ENCODE measurements around the gene SMOC1.

The SMOC1 gene

GRCh38 chr14:69855180-69855832, 23.9 kb upstream of the SMOC1 start:
- H3K36me3 ChIP-seq (replicated peaks; ENCODE audit: low read depth, low read length), result no peaks in the 10 kb centered on the region
- TF ChIP-seq CTCF (IDR thresholded peaks at IDR 0.05; ENCODE audit: low read depth, low read length), result no peak
- H3K9ac ChIP-seq (ENCODE audit: low read length), result no peak overlapping the region
- H3K27me3 ChIP-seq (ENCODE audit: low read depth, low read length), result peaks cover 17% of the 10 kb centered on the region; the same call in 1 of the 2 replicates
- no peaks in the 10 kb centered on the region for H3K79me2 ChIP-seq (ENCODE audit: low read length)
- H4K20me1 ChIP-seq (ENCODE audit: insufficient read depth, low read length), result no peaks in the 10 kb centered on the region
- H3K27ac ChIP-seq (ENCODE audit: low read length), result no peak overlapping the region
- H3K4me1 ChIP-seq (ENCODE audit: low read length), result no peaks in the 10 kb centered on the region
- no peak overlapping the region for H3K4me3 ChIP-seq (ENCODE audit: low read length)
- H3K9me3 ChIP-seq (ENCODE audit: insufficient read depth, low read length), result no peaks in the 10 kb centered on the region
- no peak overlapping the region for H2AFZ ChIP-seq (ENCODE audit: low read depth, low read length)
- no peak overlapping the region for H3K4me2 ChIP-seq (ENCODE audit: low read length)

- no peaks in the 10 kb centered on the region for H3K36me3 ChIP-seq (replicated peaks; ENCODE audit: low read depth, low read length)
- H3K9me3 ChIP-seq (ENCODE audit: insufficient read depth, low read length), result no peaks in the 10 kb centered on the region
- H3K27me3 ChIP-seq (ENCODE audit: low read depth, low read length), result peaks cover 17% of the 10 kb centered on the region; the same call in 1 of the 2 replicates
- H3K4me2 ChIP-seq (ENCODE audit: low read length), result no peak overlapping the region
- no peak overlapping the region for H3K27ac ChIP-seq (ENCODE audit: low read length)
- H2AFZ ChIP-seq (ENCODE audit: low read depth, low read length), result no peak overlapping the region
- H4K20me1 ChIP-seq (ENCODE audit: insufficient read depth, low read length), result no peaks in the 10 kb centered on the region
- no peaks in the 10 kb centered on the region for H3K79me2 ChIP-seq (ENCODE audit: low read length)
- no peak overlapping the region for H3K9ac ChIP-seq (ENCODE audit: low read length)
- no peak overlapping the region for H3K4me3 ChIP-seq (ENCODE audit: low read length)
- no peaks in the 10 kb centered on the region for H3K4me1 ChIP-seq (ENCODE audit: low read length)
- TF ChIP-seq EZH2phosphoT487 (IDR thresholded peaks at IDR 0.05; ENCODE audit: low read depth), result no peak
- no peak for TF ChIP-seq CTCF (IDR thresholded peaks at IDR 0.05; ENCODE audit: low read depth, low read length)
Measured at GRCh38 chr14:69858801-69859200, 20.4 kb upstream of the SMOC1 start.

GRCh38 chr14:69859591-69859990, 19.6 kb upstream of the SMOC1 start:
- Histone ChIP-seq H3K4me1 (ENCODE audit: low read length) (no peaks in the 10 kb centered on the region), H3K4me3 (ENCODE audit: low read length) (no peak overlapping the region), H4K20me1 (ENCODE audit: insufficient read depth, low read length) (no peaks in the 10 kb centered on the region), H2AFZ (ENCODE audit: low read depth, low read length) (no peak overlapping the region), H3K79me2 (ENCODE audit: low read length) (no peaks in the 10 kb centered on the region), H3K4me2 (ENCODE audit: low read length) (no peak overlapping the region), H3K9me3 (ENCODE audit: insufficient read depth, low read length) (peaks cover 2% of the 10 kb centered on the region; the same call in 1 of the 2 replicates), H3K27me3 (ENCODE audit: low read depth, low read length) (peaks cover 14% of the 10 kb centered on the region; the same call in 1 of the 2 replicates), H3K27ac (ENCODE audit: low read length) (no peak overlapping the region), H3K36me3 (replicated peaks; ENCODE audit: low read depth, low read length) (no peaks in the 10 kb centered on the region), H3K9ac (ENCODE audit: low read length) (no peak overlapping the region)
- TF ChIP-seq CTCF (IDR thresholded peaks at IDR 0.05; ENCODE audit: low read depth, low read length), result no peak
- no peak for TF ChIP-seq EZH2phosphoT487 (IDR thresholded peaks at IDR 0.05; ENCODE audit: low read depth)

GRCh38 chr14:69860221-69860620, 19.0 kb upstream of the SMOC1 start:
- Histone ChIP-seq H3K9me3 (ENCODE audit: insufficient read depth, low read length) (peaks cover 7% of the 10 kb centered on the region; the same call in 1 of the 2 replicates), H3K4me3 (ENCODE audit: low read length) (no peak overlapping the region), H4K20me1 (ENCODE audit: insufficient read depth, low read length) (no peaks in the 10 kb centered on the region), H3K79me2 (ENCODE audit: low read length) (no peaks in the 10 kb centered on the region), H3K4me1 (ENCODE audit: low read length) (no peaks in the 10 kb centered on the region), H3K27ac (ENCODE audit: low read length) (no peak overlapping the region), H3K36me3 (replicated peaks; ENCODE audit: low read depth, low read length) (no peaks in the 10 kb centered on the region), H3K4me2 (ENCODE audit: low read length) (no peak overlapping the region), H2AFZ (ENCODE audit: low read depth, low read length) (no peak overlapping the region), H3K27me3 (ENCODE audit: low read depth, low read length) (0 out of 2 replicates have a peak, but pooled peaks cover 9% of the 10 kb centered on the region), H3K9ac (ENCODE audit: low read length) (no peak overlapping the region)
- TF ChIP-seq CTCF (IDR thresholded peaks at IDR 0.05; ENCODE audit: low read depth, low read length) (no peak), EZH2phosphoT487 (IDR thresholded peaks at IDR 0.05; ENCODE audit: low read depth) (no peak)
